IMR-90 (cell line): ENCODE results near the gene NDST3. TPM values are rescaled to one million over a fixed set of nuclear protein-coding genes. Genes with fewer than 3 reads are reported as not detected.

Source experiments
- ATAC-seq: fragments of 200-7000 bp; cut with Tn5 transposase; 2 replicates; pipeline ENCODE4 v1.9.1; 2020; ENCODE audit warnings: low read depth, mild to moderate bottlenecking, moderate library complexity
- BruUV-seq: library from RNA; stranded (reverse); fragments of 400-500 nt; replicated peaks from 2 replicates; lab custom pipeline; 2021; lab: Mats Ljungman, UMichigan
- CTCF ChIA-PET: fragments of 300-600 bp; formaldehyde crosslinking; extraction: SDS; loops from one replicate; lab custom pipeline; 2021; ENCODE audit warnings: antibody characterized with exemption; lab: Yijun Ruan, JAX
- POLR2A ChIA-PET: fragments of 300-600 bp; sonication (Branson Sonifier 250); formaldehyde crosslinking; loops from one replicate; lab custom pipeline; 2022; ENCODE audit warnings: antibody characterized with exemption; ENCODE audit not compliant: unreplicated experiment; lab: Charles Lee
- DNase-seq: peaks from one replicate; pipeline ENCODE4 v3.0.0; 2013
- H2AFZ ChIP-seq: replicated peaks from 2 replicates; pipeline ENCODE3; 2013; ENCODE audit warnings: low read length, mild to moderate bottlenecking; ENCODE audit not compliant: poor library complexity
- H2AK5ac ChIP-seq: 2 replicates; pipeline ENCODE4 v1.6.1; 2013; ENCODE audit warnings: low read depth, low read length, inconsistent platforms
- H2AK9ac ChIP-seq: replicated peaks from 2 replicates; pipeline ENCODE3; 2013; ENCODE audit warnings: mild to moderate bottlenecking, low read depth, low read length, moderate library complexity; ENCODE audit not compliant: poor library complexity
- H2BK120ac ChIP-seq: 2 replicates; pipeline ENCODE4 v1.6.1; 2013; ENCODE audit warnings: low read depth, low read length, inconsistent platforms
- H2BK15ac ChIP-seq: 3 replicates; pipeline ENCODE4 v1.6.1; 2013; ENCODE audit warnings: low read depth, low read length, inconsistent platforms
- H2BK20ac ChIP-seq: 2 replicates; pipeline ENCODE4 v1.6.1; 2013; ENCODE audit warnings: low read depth, mild to moderate bottlenecking, inconsistent platforms, low read length, moderate library complexity
- H2BK5ac ChIP-seq: 2 replicates; pipeline ENCODE4 v1.6.1; 2013; ENCODE audit warnings: mild to moderate bottlenecking, low read depth, low read length, inconsistent platforms; ENCODE audit not compliant: poor library complexity, severe bottlenecking
- H3K14ac ChIP-seq: replicated peaks from 2 replicates; pipeline ENCODE4 v1.6.1; 2013; ENCODE audit warnings: low read depth, low read length, inconsistent platforms
- H3K18ac ChIP-seq: 2 replicates; pipeline ENCODE4 v1.6.1; 2013; ENCODE audit warnings: low read depth, low read length, control low read depth
- H3K23ac ChIP-seq: 2 replicates; pipeline ENCODE4 v1.6.1; 2013; ENCODE audit warnings: low read depth, low read length, inconsistent platforms
- H3K27ac ChIP-seq: 2 replicates; pipeline ENCODE4 v1.5.1; 2013; ENCODE audit warnings: mild to moderate bottlenecking, control low read depth, low read length; ENCODE audit not compliant: insufficient read depth
- H3K27me3 ChIP-seq: 2 replicates; pipeline ENCODE4 v1.6.1; 2013; ENCODE audit warnings: low read length; ENCODE audit not compliant: control insufficient read depth, insufficient read depth
- H3K36me3 ChIP-seq: 2 replicates; pipeline ENCODE4 v1.6.1; 2013; ENCODE audit warnings: low read length, mixed read lengths; ENCODE audit not compliant: control insufficient read depth, insufficient read depth
- H3K4ac ChIP-seq: 2 replicates; pipeline ENCODE4 v1.6.1; 2013; ENCODE audit warnings: low read depth, low read length, inconsistent platforms
- H3K4me1 ChIP-seq: 2 replicates; pipeline ENCODE4 v1.6.1; 2013; ENCODE audit warnings: low read length, mixed read lengths; ENCODE audit not compliant: control insufficient read depth, insufficient read depth
- H3K4me2 ChIP-seq: 2 replicates; pipeline ENCODE4 v1.6.1; 2013; ENCODE audit warnings: low read depth, mild to moderate bottlenecking, control low read depth, low read length, moderate library complexity
- H3K4me3 ChIP-seq: 2 replicates; pipeline ENCODE4 v1.5.1; 2013; ENCODE audit warnings: low read depth, mild to moderate bottlenecking, control low read depth, low read length, moderate library complexity; ENCODE audit not compliant: insufficient read depth
- H3K56ac ChIP-seq: 2 replicates; pipeline ENCODE4 v1.6.1; 2013; ENCODE audit warnings: low read length, inconsistent platforms; ENCODE audit not compliant: insufficient read depth; ENCODE audit errors: extremely low read depth
- H3K79me1 ChIP-seq, 2 experiments: 2 replicates each; pipeline ENCODE4 v1.6.1; 2013; ENCODE audit warnings: low read length in 2 of 2, inconsistent platforms in 1 of 2, low read depth in 1 of 2
- H3K9ac ChIP-seq: 2 replicates; pipeline ENCODE4 v1.6.1; 2013; ENCODE audit warnings: low read depth, low read length, control low read depth
- H3K9me1 ChIP-seq: 2 replicates; pipeline ENCODE4 v1.6.1; 2013; ENCODE audit warnings: low read length, inconsistent platforms; ENCODE audit not compliant: insufficient read depth
- H3K9me3 ChIP-seq: 2 replicates; pipeline ENCODE4 v1.6.1; 2013; ENCODE audit warnings: low read length; ENCODE audit not compliant: control insufficient read depth, insufficient read depth
- H4K20me1 ChIP-seq: 2 replicates; pipeline ENCODE4 v1.6.1; 2013; ENCODE audit warnings: low read length, inconsistent platforms; ENCODE audit not compliant: insufficient read depth
- H4K5ac ChIP-seq: 2 replicates; pipeline ENCODE4 v1.6.1; 2013; ENCODE audit warnings: mild to moderate bottlenecking, low read depth, low read length, control low read depth
- H4K8ac ChIP-seq, 2 experiments: 2 replicates each; pipeline ENCODE4 v1.6.1; 2013; ENCODE audit warnings: low read depth in 2 of 2, low read length in 2 of 2, control low read depth in 1 of 2, inconsistent platforms in 1 of 2
- H4K91ac ChIP-seq: 2 replicates; pipeline ENCODE4 v1.6.1; 2013; ENCODE audit warnings: low read depth, low read length, inconsistent platforms; ENCODE audit not compliant: insufficient read depth
- BHLHE40 ChIP-seq: fragments of 150-350 bp; IDR thresholded peaks from 2 replicates; pipeline ENCODE4 v1.6.1; 2016; ENCODE audit warnings: mild to moderate bottlenecking, low read depth, low read length
- CEBPB ChIP-seq: IDR thresholded peaks from 2 replicates; pipeline ENCODE4 v1.6.1; 2012; ENCODE audit warnings: low read depth, low read length, improper control_type of control experiment
- MAFK ChIP-seq: IDR thresholded peaks from 2 replicates; pipeline ENCODE4 v1.6.1; 2012; ENCODE audit warnings: low read depth, low read length, improper control_type of control experiment
- MXI1 ChIP-seq: IDR thresholded peaks from 2 replicates; pipeline ENCODE4 v1.6.1; 2012; ENCODE audit warnings: low read depth, mild to moderate bottlenecking, low read length, moderate library complexity, borderline replicate concordance
- NFE2L2 ChIP-seq: fragments of 150-350 bp; IDR thresholded peaks from 2 replicates; pipeline ENCODE4 v1.6.1; 2016; ENCODE audit warnings: low read depth, mild to moderate bottlenecking, low read length
- POLR2A ChIP-seq: IDR thresholded peaks from 2 replicates; pipeline ENCODE4 v1.6.1; 2012; ENCODE audit warnings: mild to moderate bottlenecking, low read depth, low read length
- RAD21 ChIP-seq: IDR thresholded peaks from 2 replicates; pipeline ENCODE4 v1.6.1; 2012; ENCODE audit warnings: low read length, improper control_type of control experiment
- RCOR1 ChIP-seq: IDR thresholded peaks from 2 replicates; pipeline ENCODE4 v1.6.1; 2012; ENCODE audit warnings: mild to moderate bottlenecking, low read length, improper control_type of control experiment; ENCODE audit not compliant: insufficient replicate concordance
- SMC3 ChIP-seq: fragments of 150-350 bp; IDR thresholded peaks from 2 replicates; pipeline ENCODE4 v1.6.1; 2016; ENCODE audit warnings: low read depth, mild to moderate bottlenecking, antibody characterized with exemption, low read length, moderate library complexity
- WGBS, 2 experiments: methylation state at CpG; one replicate each; pipeline versions ENCODE4 v1.1.5 to v1.1.7; 2013; ENCODE audit warnings: missing lambda C conversion rate in 2 of 2; ENCODE audit not compliant: insufficient read length in 1 of 2; ENCODE audit errors: extremely low coverage in 2 of 2; 5-methylcytosine and 5-hydroxymethylcytosine counted together
- dilution Hi-C: fragments of 300-500 bp; cut with HindIII; formaldehyde crosslinking; loops from one replicate; pipeline ENCODE4 v1.14.3; 2018; ENCODE audit warnings: low sequenced_read_pairs; ENCODE audit not compliant: unreplicated experiment
- in situ Hi-C: fragments of 300-500 bp; cut with MboI; formaldehyde crosslinking; loops from 3 replicates; pipeline ENCODE4 v1.14.3; 2019; ENCODE audit warnings: low sequenced_read_pairs, inconsistent platforms, mixed read lengths
- intact Hi-C: fragments of 100-400 bp; cut with micrococcal nuclease; formaldehyde crosslinking; loops from 2 replicates; pipeline ENCODE4 v1.10.0; 2022
- polyA plus RNA-seq, 3 experiments: library from polyadenylated mRNA; depleted of rRNA; stranded (reverse); fragments of >200 nt; gene quantifications; 2 replicates each; pipeline ENCODE4 v1.2.3, GENCODE V29; 2012; ENCODE audit warnings: low replicate concordance in 1 of 3
- total RNA-seq: library from RNA; depleted of rRNA; stranded (reverse); fragments of >200 nt; gene quantifications from 2 replicates; pipeline ENCODE4 v1.2.3, GENCODE V29; 2012
- TF ChIP-seq, protein P1 (sequence below): fragments of 150-350 bp; IDR thresholded peaks from 2 replicates; pipeline ENCODE4 v1.6.1; 2017; ENCODE audit warnings: mild to moderate bottlenecking, antibody characterized with exemption, low read length, low read depth
- TF ChIP-seq, protein P2 (sequence below): conservative IDR thresholded peaks from 2 replicates; pipeline ENCODE4 v1.5.1; 2012; ENCODE audit warnings: mild to moderate bottlenecking, low read depth, low read length, improper control_type of control experiment

The NDST3 gene
- total and polyA plus RNA-seq, 2 of the 4 experiments (the other 2 are of a cell fraction), result 0.10 to 0.18 TPM

DNA sequence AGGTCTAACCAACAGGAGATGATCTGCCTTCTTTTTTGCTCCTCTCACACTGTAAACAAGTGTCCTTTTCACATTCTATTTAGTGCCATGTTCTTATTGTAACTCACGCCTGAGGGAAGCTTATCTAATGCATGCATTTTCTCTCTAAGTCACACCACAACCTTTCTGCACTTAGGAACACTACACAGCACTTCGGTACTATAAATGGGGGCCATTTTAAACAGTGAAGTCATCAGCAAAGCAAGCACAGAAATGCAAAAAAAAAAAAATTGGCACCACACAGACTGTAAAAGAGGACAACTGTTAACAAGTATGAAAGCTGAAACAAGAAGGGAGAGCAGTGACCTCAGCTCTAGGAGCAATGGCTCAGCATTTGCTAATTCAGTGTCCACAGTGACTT is 273.4 kb downstream of the NDST3 start:
- Histone ChIP-seq H3K4me1 (no peaks in the 10 kb centered on the region; the same call in 1 of the 2 replicates), H4K20me1 (no peaks in the 10 kb centered on the region), H3K4me2 (no peak overlapping the region), H3K27ac (no peak overlapping the region), H3K4ac (no peak overlapping the region), H2BK5ac (peak overlapping the region; percentile 7), H3K9me3 (no peaks in the 10 kb centered on the region), H3K23ac (no peak overlapping the region), H3K27me3 (no peaks in the 10 kb centered on the region), H2AK5ac (no peak overlapping the region), H2BK15ac (no peak overlapping the region), H3K18ac (no peak overlapping the region), H2AK9ac (no peak overlapping the region), H3K9ac (no peak overlapping the region), H3K56ac (no peak overlapping the region), H2BK120ac (no peak overlapping the region), H3K36me3 (peaks cover 3% of the 10 kb centered on the region), H4K8ac (no peak overlapping the region), H4K91ac (no peak overlapping the region), H2AFZ (no peak overlapping the region), H3K9me1 (no peaks in the 10 kb centered on the region), H3K14ac (no peak overlapping the region), H3K79me1 (no peaks in the 10 kb centered on the region; a peak in 1 of 4 replicates), H2BK20ac (no peak overlapping the region), H4K5ac (no peak overlapping the region), H3K4me3 (no peak overlapping the region)
- DNase-seq (peak; percentile 24), ATAC-seq (peak; percentile 63)
- intact Hi-C loops (no loop called here), dilution Hi-C loops (no loop called here), in situ Hi-C loops (no loop called here)
- POLR2A ChIA-PET, result no interaction called here
- WGBS, 2 experiments, result 100% methylated on average over 1 of the region's 2 CpGs; no CpG with 5 or more reads in 1 of the 2 experiments
- BruUV-seq, result no TSS peak
- TF ChIP-seq MAFK, result no peak
- TF ChIP-seq RCOR1, result no peak
- no peak for TF ChIP-seq RAD21
- TF ChIP-seq, protein P1, sequence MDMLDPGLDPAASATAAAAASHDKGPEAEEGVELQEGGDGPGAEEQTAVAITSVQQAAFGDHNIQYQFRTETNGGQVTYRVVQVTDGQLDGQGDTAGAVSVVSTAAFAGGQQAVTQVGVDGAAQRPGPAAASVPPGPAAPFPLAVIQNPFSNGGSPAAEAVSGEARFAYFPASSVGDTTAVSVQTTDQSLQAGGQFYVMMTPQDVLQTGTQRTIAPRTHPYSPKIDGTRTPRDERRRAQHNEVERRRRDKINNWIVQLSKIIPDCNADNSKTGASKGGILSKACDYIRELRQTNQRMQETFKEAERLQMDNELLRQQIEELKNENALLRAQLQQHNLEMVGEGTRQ, result no peak
- no peak for TF ChIP-seq CEBPB
- TF ChIP-seq, protein P2, sequence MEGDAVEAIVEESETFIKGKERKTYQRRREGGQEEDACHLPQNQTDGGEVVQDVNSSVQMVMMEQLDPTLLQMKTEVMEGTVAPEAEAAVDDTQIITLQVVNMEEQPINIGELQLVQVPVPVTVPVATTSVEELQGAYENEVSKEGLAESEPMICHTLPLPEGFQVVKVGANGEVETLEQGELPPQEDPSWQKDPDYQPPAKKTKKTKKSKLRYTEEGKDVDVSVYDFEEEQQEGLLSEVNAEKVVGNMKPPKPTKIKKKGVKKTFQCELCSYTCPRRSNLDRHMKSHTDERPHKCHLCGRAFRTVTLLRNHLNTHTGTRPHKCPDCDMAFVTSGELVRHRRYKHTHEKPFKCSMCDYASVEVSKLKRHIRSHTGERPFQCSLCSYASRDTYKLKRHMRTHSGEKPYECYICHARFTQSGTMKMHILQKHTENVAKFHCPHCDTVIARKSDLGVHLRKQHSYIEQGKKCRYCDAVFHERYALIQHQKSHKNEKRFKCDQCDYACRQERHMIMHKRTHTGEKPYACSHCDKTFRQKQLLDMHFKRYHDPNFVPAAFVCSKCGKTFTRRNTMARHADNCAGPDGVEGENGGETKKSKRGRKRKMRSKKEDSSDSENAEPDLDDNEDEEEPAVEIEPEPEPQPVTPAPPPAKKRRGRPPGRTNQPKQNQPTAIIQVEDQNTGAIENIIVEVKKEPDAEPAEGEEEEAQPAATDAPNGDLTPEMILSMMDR, result no peak
- no peak for TF ChIP-seq NFE2L2
- TF ChIP-seq POLR2A, result no peak
- TF ChIP-seq BHLHE40, result no peak
- TF ChIP-seq SMC3, result no peak
- TF ChIP-seq MXI1, result no peak
- CTCF ChIA-PET, result no interaction called here
